Uterus (tissue), 4 donors: ENCODE data around the gene WNK3. TPM values are rescaled to one million over a fixed set of nuclear protein-coding genes. Genes with fewer than 3 reads are reported as not detected.
A peak's percentile ranks its signal among the peaks of the same experiment; 100 is the strongest.

Experiments used
- DNase-seq, 2 donors: peaks; one replicate each; pipeline ENCODE4 v3.0.0-alpha.2; 2019 to 2020
- H3K27ac ChIP-seq, 2 donors: fragments of 200-600 bp; sonication (generic); 1 replicate in 1 of 2; 2 replicates in 1 of 2; pipeline ENCODE4 v1.5.1; 2016 to 2018
- H3K27me3 ChIP-seq, 2 donors: fragments of 200-600 bp; sonication (generic); one replicate each; pipeline ENCODE4 v1.5.1; 2018 to 2019; ENCODE audit warnings: control low read depth in 1 of 2
- H3K36me3 ChIP-seq, 2 donors: fragments of 200-600 bp; sonication (generic); one replicate each; pipeline ENCODE4 v1.5.1; 2019; ENCODE audit warnings: control low read depth in 1 of 2
- H3K4me1 ChIP-seq, 2 donors: fragments of 200-600 bp; sonication (generic); one replicate each; pipeline ENCODE4 v1.5.1; 2018 to 2019; ENCODE audit warnings: control low read depth in 1 of 2
- H3K4me3 ChIP-seq, 2 donors: fragments of 200-600 bp; sonication (generic); 1 replicate in 1 of 2; 2 replicates in 1 of 2; pipeline ENCODE4 v1.5.1; 2018 to 2019; ENCODE audit warnings: mild to moderate bottlenecking in 1 of 2
- H3K9me3 ChIP-seq, 2 donors: fragments of 200-600 bp; sonication (generic); one replicate each; pipeline ENCODE4 v1.5.1; 2019; ENCODE audit warnings: control low read depth in 1 of 2
- CTCF ChIP-seq, 4 experiments: fragments of 200-600 bp in 2 of 4; fragments of 450-650 bp in 2 of 4; sonication (generic) in 2 of 4; IDR thresholded peaks; one replicate each; pipeline ENCODE4 v1.5.1; 2016 to 2019; ENCODE audit warnings: antibody characterized with exemption in 4 of 4, mild to moderate bottlenecking in 2 of 4, moderate library complexity in 1 of 4
- POLR2A ChIP-seq, 2 donors: fragments of 450-650 bp; IDR thresholded peaks; one replicate each; pipeline ENCODE4 v1.6.1; 2016; ENCODE audit warnings: antibody characterized with exemption in 2 of 2, mild to moderate bottlenecking in 1 of 2, moderate library complexity in 1 of 2
- intact Hi-C: fragments of 100-400 bp; cut with DNase I; formaldehyde crosslinking; loops from one replicate; pipeline ENCODE4 v1.15.1; 2023; ENCODE audit warnings: low total_unique reads
- total RNA-seq, 4 donors: library from RNA; depleted of rRNA in 3 of 4; stranded (reverse); fragments of >200 nt in 3 of 4; gene quantifications; one replicate each; pipeline versions ENCODE4 v1.1.0 to v1.2.4, GENCODE V29; 2014 to 2023
- donor health status: DM: yes; HTN: yes; CAD: no.

The WNK3 gene
- total RNA-seq, 4 donors from 2014 or later = 1.5 to 10.9 (median 4.0) TPM

GRCh38 chrX:54194982-54195588 is 162.8 kb downstream of the WNK3 start:
- Histone ChIP-seq H3K36me3 (no peaks in the 10 kb centered on the region), H3K4me1 (no peaks in the 10 kb centered on the region), H3K27ac (no peak overlapping the region), H3K9me3 (no peaks in the 10 kb centered on the region), H3K27me3 (peaks cover 0 to 6% of the 10 kb centered on the region in 2 donors), H3K4me3 (no peak overlapping the region)
- no peak for DNase-seq
- no peak for TF ChIP-seq CTCF (IDR thresholded peaks at IDR 0.05)
- no peak for TF ChIP-seq POLR2A (IDR thresholded peaks at IDR 0.05)
- intact Hi-C loops = no loop called here

GRCh38 chrX:54193085-54193821 is 164.6 kb downstream of the WNK3 start:
- intact Hi-C loops = no loop called here
- no peak for TF ChIP-seq CTCF (IDR thresholded peaks at IDR 0.05)
- no peak for TF ChIP-seq POLR2A (IDR thresholded peaks at IDR 0.05)
- no peaks in the 10 kb centered on the region for H3K27me3 ChIP-seq

GRCh38 chrX:54184474-54184873 is 173.4 kb downstream of the WNK3 start:
- no peaks in the 10 kb centered on the region for H3K36me3 ChIP-seq
- TF ChIP-seq POLR2A (IDR thresholded peaks at IDR 0.05) (no peak), CTCF (IDR thresholded peaks at IDR 0.05) (no peak)
- intact Hi-C loops = no loop called here
- DNase-seq = no peak
- H3K4me3 ChIP-seq = no peak overlapping the region
- H3K27me3 ChIP-seq = no peaks in the 10 kb centered on the region
- no peaks in the 10 kb centered on the region for H3K9me3 ChIP-seq
- no peak overlapping the region for H3K27ac ChIP-seq
- no peaks in the 10 kb centered on the region for H3K4me1 ChIP-seq

More at GRCh38 chrX:54193085-54193821, 164.6 kb downstream of the WNK3 start:
- Histone ChIP-seq H3K9me3 (no peaks in the 10 kb centered on the region), H3K36me3 (no peaks in the 10 kb centered on the region), H3K4me3 (no peak overlapping the region), H3K27ac (no peak overlapping the region), H3K4me1 (no peaks in the 10 kb centered on the region)
- DNase-seq = no peak

- Histone ChIP-seq H3K27ac (peak within 1 kb of the TSS; percentile 84 to 89), H3K27me3 (no peaks in the 10 kb centered on the region), H3K36me3 (no peaks in the 10 kb centered on the region), H3K9me3 (no peaks in the 10 kb centered on the region), H3K4me1 (no peaks in the 10 kb centered on the region), H3K4me3 (peak within 1 kb of the TSS; percentile 20 to 83)
- TF ChIP-seq CTCF (IDR thresholded peaks at IDR 0.05) (no peak), POLR2A (IDR thresholded peaks at IDR 0.05) (peak in 1 of 2 donors; percentile 24)
- peak; percentile 68 for DNase-seq
- intact Hi-C loops = no loop called here
Measured at GRCh38 chrX:54182864-54183613, 174.8 kb downstream of the WNK3 start, which contains the start of gene FAM120C. FAM120C (minus strand) TSS chrX:54183254; CDS start chrX:54183198, 56 bp downstream.
